Measurements from ENCODE around the gene ZSCAN1.

GRCh38 chr19:58038688-58039204 lies 4.9 kb downstream of the ZSCAN1 start:
- TF ChIP-seq ZNF384 (IDR thresholded peaks at IDR 0.05) (no peak), BHLHE40 (IDR thresholded peaks at IDR 0.05; ENCODE audit: borderline replicate concordance) (no peak), SUZ12 (IDR thresholded peaks at IDR 0.05) (no peak), FOXM1 (IDR thresholded peaks at IDR 0.05; ENCODE audit: borderline replicate concordance) (no peak), L3MBTL2 (conservative IDR thresholded peaks at IDR 0.05) (no peak), FOXA1 (IDR thresholded peaks at IDR 0.05) (no peak), ELF4 (IDR thresholded peaks at IDR 0.05) (no peak), LEF1 (IDR thresholded peaks at IDR 0.05; ENCODE audit: borderline replicate concordance) (no peak), FOXK2 (IDR thresholded peaks at IDR 0.05) (no peak), ARNT (IDR thresholded peaks at IDR 0.05) (no peak), HDGF (IDR thresholded peaks at IDR 0.05; ENCODE audit: borderline replicate concordance) (no peak), NFRKB (IDR thresholded peaks at IDR 0.05) (no peak), TARDBP (IDR thresholded peaks at IDR 0.05) (no peak)
